ENCODE data around the gene PDE4D. TPM values are rescaled to one million over a fixed set of nuclear protein-coding genes. Genes with fewer than 3 reads are reported as not detected.

Gene PDE4D
- total RNA-seq, 2 experiments from 2014 or later = 75.5 to 80.7 TPM

GRCh38 chr5:59843511-59844213, 49.9 kb downstream of the PDE4D start:
- intact Hi-C loops (cut with micrococcal nuclease) = no loop called here
- no peak for DNase-seq
- ATAC-seq = no peak
- POLR2A ChIA-PET = no interaction called here
- Mint-ChIP-seq H3K4me1 (ENCODE audit: low read depth) (no peaks in the 10 kb centered on the region), H3K27me3 (peaks cover 4% of the 10 kb centered on the region), H3K4me3 (no peak overlapping the region), H3K9me3 (no peaks in the 10 kb centered on the region), H3K27ac (no peak overlapping the region), H3K36me3 (ENCODE audit: low read depth) (no peaks in the 10 kb centered on the region)
- CTCF ChIA-PET = no interaction called here
- TF ChIP-seq, protein P1, sequence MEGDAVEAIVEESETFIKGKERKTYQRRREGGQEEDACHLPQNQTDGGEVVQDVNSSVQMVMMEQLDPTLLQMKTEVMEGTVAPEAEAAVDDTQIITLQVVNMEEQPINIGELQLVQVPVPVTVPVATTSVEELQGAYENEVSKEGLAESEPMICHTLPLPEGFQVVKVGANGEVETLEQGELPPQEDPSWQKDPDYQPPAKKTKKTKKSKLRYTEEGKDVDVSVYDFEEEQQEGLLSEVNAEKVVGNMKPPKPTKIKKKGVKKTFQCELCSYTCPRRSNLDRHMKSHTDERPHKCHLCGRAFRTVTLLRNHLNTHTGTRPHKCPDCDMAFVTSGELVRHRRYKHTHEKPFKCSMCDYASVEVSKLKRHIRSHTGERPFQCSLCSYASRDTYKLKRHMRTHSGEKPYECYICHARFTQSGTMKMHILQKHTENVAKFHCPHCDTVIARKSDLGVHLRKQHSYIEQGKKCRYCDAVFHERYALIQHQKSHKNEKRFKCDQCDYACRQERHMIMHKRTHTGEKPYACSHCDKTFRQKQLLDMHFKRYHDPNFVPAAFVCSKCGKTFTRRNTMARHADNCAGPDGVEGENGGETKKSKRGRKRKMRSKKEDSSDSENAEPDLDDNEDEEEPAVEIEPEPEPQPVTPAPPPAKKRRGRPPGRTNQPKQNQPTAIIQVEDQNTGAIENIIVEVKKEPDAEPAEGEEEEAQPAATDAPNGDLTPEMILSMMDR (IDR thresholded peaks at IDR 0.05) = no peak

GRCh38 chr5:59842999-59843398, 50.5 kb downstream of the PDE4D start:
- ChIA-PET CTCF (no interaction called here), POLR2A (no interaction called here)
- Mint-ChIP-seq H3K27me3 (peaks cover 4% of the 10 kb centered on the region), H3K27ac (no peak overlapping the region), H3K9me3 (no peaks in the 10 kb centered on the region), H3K36me3 (ENCODE audit: low read depth) (no peaks in the 10 kb centered on the region), H3K4me1 (ENCODE audit: low read depth) (no peaks in the 10 kb centered on the region), H3K4me3 (no peak overlapping the region)
- ATAC-seq (no peak), DNase-seq (no peak)
- intact Hi-C loops (cut with micrococcal nuclease) = no loop called here
- TF ChIP-seq, protein P1 (IDR thresholded peaks at IDR 0.05) = no peak

DNA sequence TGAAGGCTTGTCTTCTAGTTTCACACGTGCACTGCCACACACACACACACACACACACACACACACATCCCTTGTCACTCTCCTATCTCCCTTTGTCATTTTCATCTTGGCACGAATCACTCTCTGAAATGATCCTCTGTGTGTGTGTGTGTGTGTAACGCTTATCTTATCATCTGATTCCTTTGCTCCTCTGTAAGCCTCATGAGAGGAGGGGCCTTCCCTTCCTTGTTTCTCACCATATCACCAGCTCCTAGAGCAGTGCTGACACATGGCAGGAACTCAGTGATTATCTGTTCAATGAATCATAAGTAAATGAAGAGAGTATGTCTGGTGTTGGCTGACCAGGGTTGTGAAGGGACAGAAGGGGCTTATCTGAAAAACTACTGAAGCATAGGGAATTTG, 53.3 kb downstream of the PDE4D start:
- DNase-seq = no peak
- no peak for ATAC-seq
- H3K4me1 Mint-ChIP-seq (ENCODE audit: low read depth) = no peaks in the 10 kb centered on the region
- no peaks in the 10 kb centered on the region for H3K9me3 Mint-ChIP-seq
- TF ChIP-seq, protein P1 (IDR thresholded peaks at IDR 0.05) = no peak
- H3K4me3 Mint-ChIP-seq = no peak overlapping the region
- H3K27ac Mint-ChIP-seq = no peak overlapping the region
- H3K27me3 Mint-ChIP-seq = peaks cover 4% of the 10 kb centered on the region
- H3K36me3 Mint-ChIP-seq (ENCODE audit: low read depth) = no peaks in the 10 kb centered on the region
- CTCF ChIA-PET = no interaction called here
- POLR2A ChIA-PET = interaction anchor here (0.7 kb wide), 1 partner anchor 212 kb away, joined by 3 read pairs; no protein-coding TSS in a partner anchor
- intact Hi-C loops (cut with micrococcal nuclease) = no loop called here

DNA sequence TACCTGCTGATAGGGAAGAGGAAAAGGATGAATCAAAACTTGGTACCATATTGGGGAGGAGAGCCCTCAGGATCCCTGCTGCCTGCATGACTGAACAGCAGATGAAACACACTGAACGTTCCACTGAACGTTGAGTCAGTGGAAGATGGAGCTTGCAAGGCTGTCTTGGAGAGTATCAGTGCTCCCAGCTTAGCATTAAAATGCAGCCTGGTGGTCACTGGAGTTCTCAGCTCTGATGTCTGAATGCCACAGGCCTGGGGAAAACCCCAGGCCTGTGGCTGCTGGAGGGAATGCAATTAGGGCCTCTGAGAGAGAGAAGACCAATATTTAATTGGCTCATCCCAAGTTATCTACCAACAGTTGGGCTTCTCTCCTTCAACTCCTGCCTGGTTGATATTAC, 54.5 kb downstream of the PDE4D start:
- H3K36me3 Mint-ChIP-seq (ENCODE audit: low read depth) = no peaks in the 10 kb centered on the region
- CTCF ChIA-PET = no interaction called here
- no peak overlapping the region for H3K27ac Mint-ChIP-seq
- intact Hi-C loops (cut with micrococcal nuclease) = no loop called here
- POLR2A ChIA-PET = no interaction called here
- no peaks in the 10 kb centered on the region for H3K9me3 Mint-ChIP-seq
- no peak overlapping the region for H3K4me3 Mint-ChIP-seq
- ATAC-seq (no peak), DNase-seq (no peak)
- TF ChIP-seq, protein P1 (IDR thresholded peaks at IDR 0.05) = no peak
- H3K4me1 Mint-ChIP-seq (ENCODE audit: low read depth) = no peaks in the 10 kb centered on the region
- H3K27me3 Mint-ChIP-seq = peaks cover 4% of the 10 kb centered on the region

DNA sequence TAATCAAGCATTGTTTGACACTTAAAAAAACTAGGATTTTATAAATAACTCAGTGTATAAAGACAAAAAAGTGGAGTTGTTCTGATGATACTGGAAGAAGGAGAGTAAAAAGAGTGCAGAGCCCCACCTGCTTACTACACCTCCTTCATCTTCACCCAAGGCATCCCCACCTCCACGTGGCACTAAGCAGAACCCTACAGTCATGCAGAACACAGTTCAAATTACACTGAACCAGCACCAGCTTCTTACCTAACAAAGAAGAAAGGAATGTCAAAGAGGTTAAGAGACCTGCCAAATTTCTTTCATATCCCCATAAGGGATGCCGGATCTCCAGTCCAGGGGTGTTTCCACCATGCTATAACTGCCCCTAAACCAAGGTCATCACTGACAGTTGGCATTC, 55.5 kb downstream of the PDE4D start:
- no peaks in the 10 kb centered on the region for H3K9me3 Mint-ChIP-seq
- H3K4me1 Mint-ChIP-seq (ENCODE audit: low read depth) = no peaks in the 10 kb centered on the region
- CTCF ChIA-PET = no interaction called here
- H3K36me3 Mint-ChIP-seq (ENCODE audit: low read depth) = no peaks in the 10 kb centered on the region
- no peak overlapping the region for H3K27ac Mint-ChIP-seq
- H3K27me3 Mint-ChIP-seq = peaks cover 5% of the 10 kb centered on the region
- no peak for ATAC-seq
- intact Hi-C loops (cut with micrococcal nuclease) = no loop called here
- TF ChIP-seq, protein P1 (IDR thresholded peaks at IDR 0.05) = no peak
- DNase-seq = no peak
- H3K4me3 Mint-ChIP-seq = no peak overlapping the region
- POLR2A ChIA-PET = interaction anchor here (0.6 kb wide), 1 partner anchor 1078 kb away, joined by 3 read pairs; no protein-coding TSS in a partner anchor
